Measurements from ENCODE around the gene WDR49.

The WDR49 gene

DNA sequence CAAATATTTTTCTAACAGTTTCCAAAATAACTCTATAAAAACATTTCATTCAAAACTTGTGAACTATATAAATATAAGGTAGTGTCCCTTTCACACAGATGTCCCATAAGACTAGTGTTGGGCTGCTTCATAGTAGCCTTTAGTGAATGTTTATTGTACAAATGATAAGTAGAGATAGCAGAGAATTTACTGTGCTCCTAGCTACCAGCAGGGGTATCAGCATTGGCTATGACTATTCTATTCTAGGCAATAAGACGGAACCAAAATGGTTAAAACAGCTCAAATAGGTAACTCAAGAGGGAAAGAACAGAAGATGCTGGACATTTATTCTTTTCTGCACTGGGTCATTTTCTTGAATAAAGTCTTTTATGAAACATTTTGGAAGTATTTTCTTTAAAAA is 202.5 kb downstream of the WDR49 start:
- POLR2A ChIA-PET: no interaction called here
- no peaks in the 10 kb centered on the region for H3K36me3 ChIP-seq (ENCODE audit: control insufficient read depth in 2 of 2, insufficient read depth in 1 of 2, low read length in 2 of 2)
- no peak overlapping the region for H3K27ac ChIP-seq (ENCODE audit: extremely low read depth, low read depth, low read length)
- CTCF ChIA-PET: no interaction called here
- no peaks in the 10 kb centered on the region for H3K9me3 ChIP-seq (ENCODE audit: control insufficient read depth, insufficient read depth, low read depth, low read length)
- no peaks in the 10 kb centered on the region for H3K4me1 ChIP-seq (ENCODE audit: control insufficient read depth, insufficient read depth, low read length)
- no peak overlapping the region for H3K4me3 ChIP-seq (ENCODE audit: low read depth, low read length)
- TF ChIP-seq SCRT1 (tag by site-specific recombination; IDR thresholded peaks at IDR 0.05; ENCODE audit: borderline replicate concordance) (no peak), ZNF830 (tag by site-specific recombination; IDR thresholded peaks at IDR 0.05; ENCODE audit: low read depth) (no peak), SETDB1 (IDR thresholded peaks at IDR 0.05; ENCODE audit: insufficient read length, low read length) (no peak), ZBTB10 (tag by site-specific recombination; IDR thresholded peaks at IDR 0.05) (no peak)
- TF ChIP-seq, protein P1, sequence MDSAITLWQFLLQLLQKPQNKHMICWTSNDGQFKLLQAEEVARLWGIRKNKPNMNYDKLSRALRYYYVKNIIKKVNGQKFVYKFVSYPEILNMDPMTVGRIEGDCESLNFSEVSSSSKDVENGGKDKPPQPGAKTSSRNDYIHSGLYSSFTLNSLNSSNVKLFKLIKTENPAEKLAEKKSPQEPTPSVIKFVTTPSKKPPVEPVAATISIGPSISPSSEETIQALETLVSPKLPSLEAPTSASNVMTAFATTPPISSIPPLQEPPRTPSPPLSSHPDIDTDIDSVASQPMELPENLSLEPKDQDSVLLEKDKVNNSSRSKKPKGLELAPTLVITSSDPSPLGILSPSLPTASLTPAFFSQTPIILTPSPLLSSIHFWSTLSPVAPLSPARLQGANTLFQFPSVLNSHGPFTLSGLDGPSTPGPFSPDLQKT (IDR thresholded peaks at IDR 0.05; ENCODE audit: borderline replicate concordance, low read depth, low read length): no peak

GRCh38 chr3:167450675-167451074 is 203.1 kb downstream of the WDR49 start:
- CTCF ChIA-PET: no interaction called here
- Histone ChIP-seq H3K27ac (ENCODE audit: extremely low read depth, low read depth, low read length) (no peak overlapping the region), H3K4me3 (ENCODE audit: low read depth, low read length) (no peak overlapping the region), H3K4me1 (ENCODE audit: control insufficient read depth, insufficient read depth, low read length) (no peaks in the 10 kb centered on the region), H3K9me3 (ENCODE audit: control insufficient read depth, insufficient read depth, low read depth, low read length) (no peaks in the 10 kb centered on the region), H3K36me3 (ENCODE audit: control insufficient read depth in 2 of 2, insufficient read depth in 1 of 2, low read length in 2 of 2) (no peaks in the 10 kb centered on the region)
- no peak for TF ChIP-seq ZNF707 (tag by site-specific recombination; IDR thresholded peaks at IDR 0.05)
- no peak for TF ChIP-seq ZNF560 (tag by site-specific recombination; IDR thresholded peaks at IDR 0.05; ENCODE audit: borderline replicate concordance)
- TF ChIP-seq, protein P2, sequence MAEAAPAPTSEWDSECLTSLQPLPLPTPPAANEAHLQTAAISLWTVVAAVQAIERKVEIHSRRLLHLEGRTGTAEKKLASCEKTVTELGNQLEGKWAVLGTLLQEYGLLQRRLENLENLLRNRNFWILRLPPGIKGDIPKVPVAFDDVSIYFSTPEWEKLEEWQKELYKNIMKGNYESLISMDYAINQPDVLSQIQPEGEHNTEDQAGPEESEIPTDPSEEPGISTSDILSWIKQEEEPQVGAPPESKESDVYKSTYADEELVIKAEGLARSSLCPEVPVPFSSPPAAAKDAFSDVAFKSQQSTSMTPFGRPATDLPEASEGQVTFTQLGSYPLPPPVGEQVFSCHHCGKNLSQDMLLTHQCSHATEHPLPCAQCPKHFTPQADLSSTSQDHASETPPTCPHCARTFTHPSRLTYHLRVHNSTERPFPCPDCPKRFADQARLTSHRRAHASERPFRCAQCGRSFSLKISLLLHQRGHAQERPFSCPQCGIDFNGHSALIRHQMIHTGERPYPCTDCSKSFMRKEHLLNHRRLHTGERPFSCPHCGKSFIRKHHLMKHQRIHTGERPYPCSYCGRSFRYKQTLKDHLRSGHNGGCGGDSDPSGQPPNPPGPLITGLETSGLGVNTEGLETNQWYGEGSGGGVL (tag by site-specific recombination; IDR thresholded peaks at IDR 0.05): no peak
- TF ChIP-seq ZNF354C (tag by site-specific recombination; IDR thresholded peaks at IDR 0.05; ENCODE audit: borderline replicate concordance, low read depth): no peak
- no peak for TF ChIP-seq SCRT2 (tag by site-specific recombination; IDR thresholded peaks at IDR 0.05)
- POLR2A ChIA-PET: no interaction called here

DNA sequence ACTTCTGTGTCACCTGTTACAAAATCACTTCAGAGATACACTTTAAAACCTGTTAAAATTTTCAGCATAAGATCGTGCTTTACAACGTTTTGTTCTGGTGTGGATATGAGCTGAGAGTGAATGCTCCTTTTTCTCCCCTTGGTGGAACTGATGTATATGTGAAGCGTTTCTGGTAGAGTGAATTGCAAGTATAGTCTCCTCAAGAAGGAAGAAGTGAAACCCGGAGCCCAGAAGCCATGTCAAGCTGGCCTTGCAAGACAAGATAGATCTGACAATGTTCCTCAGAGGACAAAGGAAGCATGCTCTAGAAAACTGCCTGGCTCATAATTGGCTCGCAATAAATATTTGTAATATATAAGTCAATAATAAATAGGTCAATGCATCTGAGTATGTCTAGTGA is 203.5 kb downstream of the WDR49 start:
- no peak overlapping the region for H3K27ac ChIP-seq (ENCODE audit: extremely low read depth, low read depth, low read length)
- ChIA-PET POLR2A (no interaction called here), CTCF (no interaction called here)
- H3K9me3 ChIP-seq (ENCODE audit: control insufficient read depth, insufficient read depth, low read depth, low read length): no peaks in the 10 kb centered on the region
- H3K4me1 ChIP-seq (ENCODE audit: control insufficient read depth, insufficient read depth, low read length): no peaks in the 10 kb centered on the region
- no peak overlapping the region for H3K4me3 ChIP-seq (ENCODE audit: low read depth, low read length)
- no peaks in the 10 kb centered on the region for H3K36me3 ChIP-seq (ENCODE audit: control insufficient read depth in 2 of 2, insufficient read depth in 1 of 2, low read length in 2 of 2)
- TF ChIP-seq, protein P3, sequence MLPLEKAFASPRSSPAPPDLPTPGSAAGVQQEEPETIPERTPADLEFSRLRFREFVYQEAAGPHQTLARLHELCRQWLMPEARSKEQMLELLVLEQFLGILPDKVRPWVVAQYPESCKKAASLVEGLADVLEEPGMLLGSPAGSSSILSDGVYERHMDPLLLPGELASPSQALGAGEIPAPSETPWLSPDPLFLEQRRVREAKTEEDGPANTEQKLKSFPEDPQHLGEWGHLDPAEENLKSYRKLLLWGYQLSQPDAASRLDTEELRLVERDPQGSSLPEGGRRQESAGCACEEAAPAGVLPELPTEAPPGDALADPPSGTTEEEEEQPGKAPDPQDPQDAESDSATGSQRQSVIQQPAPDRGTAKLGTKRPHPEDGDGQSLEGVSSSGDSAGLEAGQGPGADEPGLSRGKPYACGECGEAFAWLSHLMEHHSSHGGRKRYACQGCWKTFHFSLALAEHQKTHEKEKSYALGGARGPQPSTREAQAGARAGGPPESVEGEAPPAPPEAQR (tag by site-specific recombination; IDR thresholded peaks at IDR 0.05): no peak
- TF ChIP-seq ZNF610 (tag by site-specific recombination; IDR thresholded peaks at IDR 0.05; ENCODE audit: borderline replicate concordance) (no peak), ZNF48 (tag by site-specific recombination; IDR thresholded peaks at IDR 0.05) (no peak), ZNF629 (tag by site-specific recombination; IDR thresholded peaks at IDR 0.05) (no peak), ZNF335 (tag by site-specific recombination; conservative IDR thresholded peaks at IDR 0.05) (no peak), ZNF830 (tag by site-specific recombination; IDR thresholded peaks at IDR 0.05; ENCODE audit: low read depth) (no peak), ZNF561 (tag by site-specific recombination; IDR thresholded peaks at IDR 0.05; ENCODE audit: borderline replicate concordance) (no peak), ZNF132 (tag by site-specific recombination; IDR thresholded peaks at IDR 0.05; ENCODE audit: borderline replicate concordance) (no peak), ZNF654 (tag by site-specific recombination; IDR thresholded peaks at IDR 0.05; ENCODE audit: low read depth) (no peak), ZNF426 (tag by site-specific recombination; IDR thresholded peaks at IDR 0.05) (no peak), ZNF169 (tag by site-specific recombination; IDR thresholded peaks at IDR 0.05) (no peak), ZNF112 (tag by site-specific recombination; IDR thresholded peaks at IDR 0.05) (no peak)
- TF ChIP-seq, protein P4, sequence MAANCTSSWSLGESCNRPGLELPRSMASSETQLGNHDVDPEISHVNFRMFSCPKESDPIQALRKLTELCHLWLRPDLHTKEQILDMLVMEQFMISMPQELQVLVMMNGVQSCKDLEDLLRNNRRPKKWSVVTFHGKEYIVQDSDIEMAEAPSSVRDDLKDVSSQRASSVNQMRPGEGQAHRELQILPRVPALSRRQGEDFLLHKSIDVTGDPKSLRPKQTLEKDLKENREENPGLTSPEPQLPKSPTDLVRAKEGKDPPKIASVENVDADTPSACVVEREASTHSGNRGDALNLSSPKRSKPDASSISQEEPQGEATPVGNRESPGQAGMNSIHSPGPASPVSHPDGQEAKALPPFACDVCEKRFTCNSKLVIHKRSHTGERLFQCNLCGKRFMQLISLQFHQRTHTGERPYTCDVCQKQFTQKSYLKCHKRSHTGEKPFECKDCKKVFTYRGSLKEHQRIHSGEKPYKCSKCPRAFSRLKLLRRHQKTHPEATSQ (tag by site-specific recombination; IDR thresholded peaks at IDR 0.05): no peak
- TF ChIP-seq, protein P5, sequence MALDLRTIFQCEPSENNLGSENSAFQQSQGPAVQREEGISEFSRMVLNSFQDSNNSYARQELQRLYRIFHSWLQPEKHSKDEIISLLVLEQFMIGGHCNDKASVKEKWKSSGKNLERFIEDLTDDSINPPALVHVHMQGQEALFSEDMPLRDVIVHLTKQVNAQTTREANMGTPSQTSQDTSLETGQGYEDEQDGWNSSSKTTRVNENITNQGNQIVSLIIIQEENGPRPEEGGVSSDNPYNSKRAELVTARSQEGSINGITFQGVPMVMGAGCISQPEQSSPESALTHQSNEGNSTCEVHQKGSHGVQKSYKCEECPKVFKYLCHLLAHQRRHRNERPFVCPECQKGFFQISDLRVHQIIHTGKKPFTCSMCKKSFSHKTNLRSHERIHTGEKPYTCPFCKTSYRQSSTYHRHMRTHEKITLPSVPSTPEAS (tag by site-specific recombination; IDR thresholded peaks at IDR 0.05): no peak

Measured in HEK293 (cell line).